ENCODE results near the gene WWTR1.

Gene WWTR1

GRCh38 chr3:149621218-149622005, 36.4 kb downstream of the WWTR1 start:
- intact Hi-C loops (cut with micrococcal nuclease): no loop called here
- H3K4me3 Mint-ChIP-seq: no peak overlapping the region
- peaks cover 90% of the 10 kb centered on the region for H3K27me3 Mint-ChIP-seq
- H3K27ac Mint-ChIP-seq: no peak overlapping the region
- H3K36me3 Mint-ChIP-seq (ENCODE audit: low read depth): no peaks in the 10 kb centered on the region
- H3K9me3 Mint-ChIP-seq: no peaks in the 10 kb centered on the region
- H3K4me1 Mint-ChIP-seq (ENCODE audit: low read depth): peaks cover 15% of the 10 kb centered on the region

GRCh38 chr3:149620291-149621020, 37.4 kb downstream of the WWTR1 start:
- H3K9me3 Mint-ChIP-seq: no peaks in the 10 kb centered on the region
- H3K27ac Mint-ChIP-seq: no peak overlapping the region
- no peaks in the 10 kb centered on the region for H3K36me3 Mint-ChIP-seq (ENCODE audit: low read depth)
- H3K4me1 Mint-ChIP-seq (ENCODE audit: low read depth): peaks cover 15% of the 10 kb centered on the region
- peaks cover 93% of the 10 kb centered on the region for H3K27me3 Mint-ChIP-seq
- no peak overlapping the region for H3K4me3 Mint-ChIP-seq
- intact Hi-C loops (cut with micrococcal nuclease): no loop called here

GRCh38 chr3:149619136-149619535, 38.7 kb downstream of the WWTR1 start:
- Mint-ChIP-seq H3K4me3 (no peak overlapping the region), H3K4me1 (ENCODE audit: low read depth) (peaks cover 12% of the 10 kb centered on the region), H3K36me3 (ENCODE audit: low read depth) (no peaks in the 10 kb centered on the region)

GRCh38 chr3:149618151-149619123, 39.4 kb downstream of the WWTR1 start:
- no peak overlapping the region for H3K27ac Mint-ChIP-seq
- no peaks in the 10 kb centered on the region for H3K36me3 Mint-ChIP-seq (ENCODE audit: low read depth)
- H3K4me1 Mint-ChIP-seq (ENCODE audit: low read depth): peaks cover 5% of the 10 kb centered on the region
- no peak overlapping the region for H3K4me3 Mint-ChIP-seq
- intact Hi-C loops (cut with micrococcal nuclease): no loop called here
- peaks cover 91% of the 10 kb centered on the region for H3K27me3 Mint-ChIP-seq
- no peaks in the 10 kb centered on the region for H3K9me3 Mint-ChIP-seq

More at GRCh38 chr3:149619136-149619535, 38.7 kb downstream of the WWTR1 start:
- intact Hi-C loops (cut with micrococcal nuclease): no loop called here
- H3K27me3 Mint-ChIP-seq: peaks cover 91% of the 10 kb centered on the region
- no peak overlapping the region for H3K27ac Mint-ChIP-seq
- H3K9me3 Mint-ChIP-seq: no peaks in the 10 kb centered on the region

GRCh38 chr3:149615731-149616221, 42.0 kb downstream of the WWTR1 start:
- no peaks in the 10 kb centered on the region for H3K36me3 Mint-ChIP-seq (ENCODE audit: low read depth)
- H3K4me3 Mint-ChIP-seq: no peak overlapping the region
- H3K27ac Mint-ChIP-seq: no peak overlapping the region
- H3K27me3 Mint-ChIP-seq: peaks cover 93% of the 10 kb centered on the region
- no peaks in the 10 kb centered on the region for H3K4me1 Mint-ChIP-seq (ENCODE audit: low read depth)
- H3K9me3 Mint-ChIP-seq: no peaks in the 10 kb centered on the region
- intact Hi-C loops (cut with micrococcal nuclease): no loop called here

- no peak overlapping the region for H3K4me3 Mint-ChIP-seq
- no peaks in the 10 kb centered on the region for H3K36me3 Mint-ChIP-seq (ENCODE audit: low read depth)
- no peaks in the 10 kb centered on the region for H3K4me1 Mint-ChIP-seq (ENCODE audit: low read depth)
- H3K27me3 Mint-ChIP-seq: peaks cover 86% of the 10 kb centered on the region
- no peaks in the 10 kb centered on the region for H3K9me3 Mint-ChIP-seq
- intact Hi-C loops (cut with micrococcal nuclease): no loop called here
- no peak overlapping the region for H3K27ac Mint-ChIP-seq
Observed at GRCh38 chr3:149613988-149614387, 43.8 kb downstream of the WWTR1 start.

GRCh38 chr3:149612456-149612855, 45.4 kb downstream of the WWTR1 start:
- no peak overlapping the region for H3K27ac Mint-ChIP-seq
- no peaks in the 10 kb centered on the region for H3K4me1 Mint-ChIP-seq (ENCODE audit: low read depth)
- peaks cover 78% of the 10 kb centered on the region for H3K27me3 Mint-ChIP-seq
- intact Hi-C loops (cut with micrococcal nuclease): no loop called here
- H3K36me3 Mint-ChIP-seq (ENCODE audit: low read depth): no peaks in the 10 kb centered on the region
- no peaks in the 10 kb centered on the region for H3K9me3 Mint-ChIP-seq
- no peak overlapping the region for H3K4me3 Mint-ChIP-seq

GRCh38 chr3:149611149-149611548, 46.7 kb downstream of the WWTR1 start:
- intact Hi-C loops (cut with micrococcal nuclease): no loop called here
- Mint-ChIP-seq H3K27ac (no peak overlapping the region), H3K4me1 (ENCODE audit: low read depth) (no peaks in the 10 kb centered on the region), H3K27me3 (peaks cover 72% of the 10 kb centered on the region), H3K9me3 (no peaks in the 10 kb centered on the region), H3K36me3 (ENCODE audit: low read depth) (no peaks in the 10 kb centered on the region), H3K4me3 (no peak overlapping the region)

- Mint-ChIP-seq H3K4me1 (ENCODE audit: low read depth) (no peaks in the 10 kb centered on the region), H3K27ac (no peak overlapping the region), H3K4me3 (no peak overlapping the region), H3K9me3 (no peaks in the 10 kb centered on the region), H3K36me3 (ENCODE audit: low read depth) (no peaks in the 10 kb centered on the region), H3K27me3 (peaks cover 66% of the 10 kb centered on the region)
- intact Hi-C loops (cut with micrococcal nuclease): no loop called here
Observed at GRCh38 chr3:149610351-149611105, 47.3 kb downstream of the WWTR1 start.

- no peak overlapping the region for H3K27ac Mint-ChIP-seq
- H3K27me3 Mint-ChIP-seq: peaks cover 66% of the 10 kb centered on the region
- H3K36me3 Mint-ChIP-seq (ENCODE audit: low read depth): no peaks in the 10 kb centered on the region
- intact Hi-C loops (cut with micrococcal nuclease): no loop called here
- H3K4me1 Mint-ChIP-seq (ENCODE audit: low read depth): no peaks in the 10 kb centered on the region
- H3K4me3 Mint-ChIP-seq: no peak overlapping the region
- no peaks in the 10 kb centered on the region for H3K9me3 Mint-ChIP-seq
Observed at GRCh38 chr3:149609595-149609994, 48.2 kb downstream of the WWTR1 start.

GRCh38 chr3:149608987-149609386, 48.8 kb downstream of the WWTR1 start:
- no peaks in the 10 kb centered on the region for H3K9me3 Mint-ChIP-seq
- no peaks in the 10 kb centered on the region for H3K36me3 Mint-ChIP-seq (ENCODE audit: low read depth)
- H3K4me3 Mint-ChIP-seq: no peak overlapping the region
- H3K27ac Mint-ChIP-seq: no peak overlapping the region
- intact Hi-C loops (cut with micrococcal nuclease): no loop called here
- H3K4me1 Mint-ChIP-seq (ENCODE audit: low read depth): no peaks in the 10 kb centered on the region
- H3K27me3 Mint-ChIP-seq: peaks cover 69% of the 10 kb centered on the region

- H3K4me1 Mint-ChIP-seq (ENCODE audit: low read depth): no peaks in the 10 kb centered on the region
- no peaks in the 10 kb centered on the region for H3K9me3 Mint-ChIP-seq
- H3K27ac Mint-ChIP-seq: no peak overlapping the region
- no peaks in the 10 kb centered on the region for H3K36me3 Mint-ChIP-seq (ENCODE audit: low read depth)
- no peak overlapping the region for H3K4me3 Mint-ChIP-seq
- intact Hi-C loops (cut with micrococcal nuclease): no loop called here
- H3K27me3 Mint-ChIP-seq: peaks cover 63% of the 10 kb centered on the region
Observed at GRCh38 chr3:149605902-149606301, 51.9 kb downstream of the WWTR1 start.
